Body of pancreas (tissue), 4 donors: ENCODE results near the gene RAD51B. TPM values are rescaled to one million over a fixed set of nuclear protein-coding genes. Genes with fewer than 3 reads are reported as not detected.

Experiments used
- ATAC-seq: fragments of 150-250 bp; one replicate; pipeline ENCODE4 v1.9.1; 2016
- DNase-seq, 4 donors: peaks; one replicate each; pipeline ENCODE4 v3.0.0-alpha.2; 2019
- H3K27ac ChIP-seq, 4 donors: fragments of 200-600 bp; sonication (generic); 1 replicate in 3 of 4; 2 replicates in 1 of 4; pipeline versions ENCODE4 v1.5.1 to v1.6.1; 2016 to 2019; ENCODE audit warnings: mild to moderate bottlenecking in 1 of 4, mixed read lengths in 1 of 4, moderate library complexity in 1 of 4
- H3K27me3 ChIP-seq, 2 donors: fragments of 200-600 bp; sonication (generic); one replicate each; pipeline ENCODE4 v1.6.0; 2016; ENCODE audit warnings: mild to moderate bottlenecking in 1 of 2
- H3K36me3 ChIP-seq, 2 donors: fragments of 200-600 bp; sonication (generic); replicated peaks in 1 of 2; 2 replicates each; pipeline ENCODE4 v1.5.1; 2016; ENCODE audit warnings: low read depth in 2 of 2; ENCODE audit not compliant: insufficient read depth in 1 of 2
- H3K4me1 ChIP-seq: fragments of 200-600 bp; sonication (generic); one replicate; pipeline ENCODE4 v1.6.0; 2016
- H3K4me3 ChIP-seq, 2 donors: fragments of 200-600 bp; sonication (generic); 1 replicate in 1 of 2; 2 replicates in 1 of 2; pipeline ENCODE4 v1.5.1; 2016 to 2019
- H3K9me3 ChIP-seq, 3 donors: fragments of 200-600 bp; sonication (generic); 1 replicate in 2 of 3; 2 replicates in 1 of 3; pipeline ENCODE4 v1.5.1; 2016
- POLR2A ChIP-seq, 3 donors: fragments of 450-650 bp; IDR thresholded peaks; one replicate each; pipeline ENCODE4 v1.6.1; 2016; ENCODE audit warnings: antibody characterized with exemption in 3 of 3, mild to moderate bottlenecking in 2 of 3
- WGBS, 2 donors: methylation state at CpG; one replicate each; pipeline ENCODE4 v1.1.5; 2017; 5-methylcytosine and 5-hydroxymethylcytosine counted together
- intact Hi-C: fragments of 100-400 bp; cut with DNase I; formaldehyde crosslinking; loops from one replicate; pipeline ENCODE4 v1.15.1; 2023
- total RNA-seq, 2 donors: library from RNA; depleted of rRNA; stranded (reverse); fragments of >200 nt; gene quantifications; one replicate each; pipeline ENCODE4 v1.1.0, GENCODE V29; 2016
- TF ChIP-seq, protein P1 (sequence below), 7 experiments: fragments of 450-650 bp in 4 of 7; fragments of 200-600 bp in 3 of 7; sonication (generic) in 3 of 7; IDR thresholded peaks; one replicate each; pipeline ENCODE4 v1.5.1; 2016 to 2019; ENCODE audit warnings: antibody characterized with exemption in 7 of 7

The RAD51B gene
- total RNA-seq, 2 donors from 2014 or later: 12.2 to 29.6 TPM

GRCh38 chr14:68359837-68360552 is 540.4 kb downstream of the RAD51B start:
- H3K27me3 ChIP-seq: no peaks in the 10 kb centered on the region
- H3K4me1 ChIP-seq: peaks cover 37% of the 10 kb centered on the region
- no peak overlapping the region for H3K4me3 ChIP-seq
- H3K27ac ChIP-seq: peak overlapping the region in 3 of 4 donors; percentile 31 to 58 (median 38)
- intact Hi-C loops: no loop called here
- H3K9me3 ChIP-seq: no peaks in the 10 kb centered on the region
- 51 to 64% methylated on average over 8 of the region's 8 CpGs for WGBS, 2 donors
- no peaks in the 10 kb centered on the region for H3K36me3 ChIP-seq
- peak; percentile 17 for ATAC-seq
- peak in 3 of 4 donors; percentile 25 to 39 (median 32) for DNase-seq
- TF ChIP-seq, protein P1, sequence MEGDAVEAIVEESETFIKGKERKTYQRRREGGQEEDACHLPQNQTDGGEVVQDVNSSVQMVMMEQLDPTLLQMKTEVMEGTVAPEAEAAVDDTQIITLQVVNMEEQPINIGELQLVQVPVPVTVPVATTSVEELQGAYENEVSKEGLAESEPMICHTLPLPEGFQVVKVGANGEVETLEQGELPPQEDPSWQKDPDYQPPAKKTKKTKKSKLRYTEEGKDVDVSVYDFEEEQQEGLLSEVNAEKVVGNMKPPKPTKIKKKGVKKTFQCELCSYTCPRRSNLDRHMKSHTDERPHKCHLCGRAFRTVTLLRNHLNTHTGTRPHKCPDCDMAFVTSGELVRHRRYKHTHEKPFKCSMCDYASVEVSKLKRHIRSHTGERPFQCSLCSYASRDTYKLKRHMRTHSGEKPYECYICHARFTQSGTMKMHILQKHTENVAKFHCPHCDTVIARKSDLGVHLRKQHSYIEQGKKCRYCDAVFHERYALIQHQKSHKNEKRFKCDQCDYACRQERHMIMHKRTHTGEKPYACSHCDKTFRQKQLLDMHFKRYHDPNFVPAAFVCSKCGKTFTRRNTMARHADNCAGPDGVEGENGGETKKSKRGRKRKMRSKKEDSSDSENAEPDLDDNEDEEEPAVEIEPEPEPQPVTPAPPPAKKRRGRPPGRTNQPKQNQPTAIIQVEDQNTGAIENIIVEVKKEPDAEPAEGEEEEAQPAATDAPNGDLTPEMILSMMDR (IDR thresholded peaks at IDR 0.05): no peak
- no peak for TF ChIP-seq POLR2A (IDR thresholded peaks at IDR 0.05)

DNA sequence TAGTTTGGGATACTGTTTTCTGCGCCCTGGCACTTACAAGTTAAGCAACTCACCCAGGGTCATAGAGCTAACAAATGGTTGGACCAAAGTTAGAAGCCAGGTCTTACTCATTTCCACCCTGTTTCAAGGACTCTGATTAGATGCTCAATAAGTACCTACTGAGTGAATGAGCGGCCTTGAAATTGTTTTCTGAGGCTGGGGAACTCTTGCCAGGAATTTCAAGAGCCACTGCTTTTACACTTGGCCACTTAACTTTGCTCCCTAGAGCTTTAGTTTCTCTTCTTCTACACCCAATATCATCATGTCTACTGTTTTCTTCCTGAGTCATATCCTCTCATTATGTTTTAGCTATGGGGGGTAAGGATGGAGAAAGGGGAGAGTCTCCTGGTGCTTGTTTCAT is 541.7 kb downstream of the RAD51B start:
- ATAC-seq (peak; percentile 80), DNase-seq (peak; percentile 31 to 65 (median 44))
- intact Hi-C loops: no loop called here
- Histone ChIP-seq H3K4me3 (no peak overlapping the region), H3K9me3 (no peaks in the 10 kb centered on the region), H3K27ac (peak overlapping the region in 3 of 4 donors; percentile 34 to 58 (median 56)), H3K27me3 (no peaks in the 10 kb centered on the region), H3K36me3 (no peaks in the 10 kb centered on the region), H3K4me1 (peaks cover 41% of the 10 kb centered on the region)
- 40 to 44% methylated on average over 2 of the region's 2 CpGs for WGBS, 2 donors
- TF ChIP-seq POLR2A (IDR thresholded peaks at IDR 0.05): no peak
- TF ChIP-seq, protein P1 (IDR thresholded peaks at IDR 0.05): no peak

- intact Hi-C loops: no loop called here
- Histone ChIP-seq H3K9me3 (no peaks in the 10 kb centered on the region), H3K4me1 (peaks cover 41% of the 10 kb centered on the region), H3K27ac (no peak overlapping the region), H3K27me3 (no peaks in the 10 kb centered on the region), H3K4me3 (no peak overlapping the region), H3K36me3 (no peaks in the 10 kb centered on the region)
- DNase-seq: no peak
- TF ChIP-seq POLR2A (IDR thresholded peaks at IDR 0.05): no peak
- 71 to 75% methylated on average over 4 of the region's 4 CpGs for WGBS, 2 donors
- ATAC-seq: no peak
These were observed 543.3 kb downstream of the RAD51B start for GRCh38 chr14:68362846-68363245.

DNA sequence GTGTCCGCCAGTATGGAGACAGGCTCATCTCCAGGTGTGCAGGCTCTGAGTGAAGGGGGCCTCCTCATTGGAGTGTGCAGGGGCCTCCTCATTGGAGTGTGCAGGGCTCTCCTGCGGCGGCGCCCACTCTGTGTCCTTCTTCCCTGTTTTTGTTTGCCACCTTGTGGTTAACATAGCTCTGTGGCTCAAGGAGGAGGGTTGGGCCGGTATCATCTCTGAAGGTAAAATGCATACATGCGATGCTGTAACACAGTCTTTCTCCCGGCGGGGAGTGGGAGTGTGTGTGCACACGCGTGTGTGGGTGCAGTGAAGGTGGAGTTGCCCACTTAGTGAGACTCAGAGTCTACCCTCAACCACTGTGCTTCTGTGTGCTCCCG is 543.9 kb downstream of the RAD51B start:
- Histone ChIP-seq H3K27me3 (no peaks in the 10 kb centered on the region), H3K4me1 (peaks cover 41% of the 10 kb centered on the region), H3K36me3 (no peaks in the 10 kb centered on the region), H3K27ac (peak overlapping the region in 2 of 4 donors; percentile 44 to 70), H3K9me3 (no peaks in the 10 kb centered on the region), H3K4me3 (no peak overlapping the region)
- WGBS, 2 donors: 92 to 93% methylated on average over 11 of the region's 11 CpGs
- intact Hi-C loops: no loop called here
- TF ChIP-seq POLR2A (IDR thresholded peaks at IDR 0.05): no peak
- TF ChIP-seq, protein P1 (IDR thresholded peaks at IDR 0.05): no peak
- no peak for DNase-seq
- no peak for ATAC-seq

DNA sequence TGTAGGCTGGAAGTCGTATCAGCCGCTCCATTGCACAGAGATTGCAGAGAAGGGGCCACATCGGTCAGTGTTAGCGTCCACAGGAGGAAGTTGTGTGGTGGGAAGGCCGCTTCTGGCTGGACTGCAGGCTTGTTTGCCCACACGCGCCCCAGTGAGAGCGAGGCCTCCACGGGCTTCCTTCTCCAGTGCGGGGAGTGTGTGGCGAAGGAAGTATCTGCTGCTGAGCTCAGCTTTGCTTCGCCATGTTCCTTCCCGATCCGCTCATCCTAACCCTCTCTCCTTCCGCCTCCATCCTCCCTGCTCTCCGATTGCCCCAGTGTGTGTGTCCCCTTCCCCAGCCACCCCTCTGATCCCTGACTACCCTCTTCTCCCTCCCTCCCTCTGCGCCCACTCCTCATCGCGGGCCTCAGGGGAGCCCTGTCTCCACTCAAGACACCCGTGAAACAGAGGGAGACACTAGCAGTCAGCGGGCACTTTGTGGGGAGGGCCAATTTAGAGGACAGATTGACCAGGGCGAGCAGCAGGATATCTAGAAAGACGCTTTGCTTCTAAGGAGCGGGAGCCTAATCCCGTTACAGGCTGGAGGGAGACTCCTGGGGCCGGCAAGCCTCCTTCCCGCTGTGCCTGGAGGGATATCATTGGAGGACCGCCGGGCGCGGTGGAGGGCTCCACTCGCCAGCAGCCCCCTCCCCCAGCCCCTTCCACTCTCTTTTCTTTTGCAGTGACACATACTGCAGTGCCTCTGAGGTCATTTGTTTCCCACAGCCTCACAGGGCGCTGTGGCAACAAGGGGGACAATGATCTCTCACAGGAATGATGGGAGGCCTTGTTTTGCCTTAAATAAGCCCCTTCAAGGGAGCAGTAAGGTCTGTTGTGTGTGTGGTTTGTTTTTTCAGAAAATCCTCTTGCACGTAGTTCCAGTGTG is 544.5 kb downstream of the RAD51B start:
- no peaks in the 10 kb centered on the region for H3K9me3 ChIP-seq
- H3K27ac ChIP-seq: peak overlapping the region; percentile 34 to 70 (median 48)
- peaks cover 40% of the 10 kb centered on the region for H3K4me1 ChIP-seq
- WGBS, 2 donors: 84 to 90% methylated on average over 34 of the region's 34 CpGs
- no peak overlapping the region for H3K4me3 ChIP-seq
- ATAC-seq (no peak), DNase-seq (peak in 1 of 4 donors; percentile 61)
- TF ChIP-seq, protein P1 (IDR thresholded peaks at IDR 0.05): no peak
- TF ChIP-seq POLR2A (IDR thresholded peaks at IDR 0.05): peak in 1 of 3 donors; percentile 13
- H3K27me3 ChIP-seq: no peaks in the 10 kb centered on the region
- intact Hi-C loops: no loop called here
- no peaks in the 10 kb centered on the region for H3K36me3 ChIP-seq
